GM12874 (cell line): ENCODE measurements around the gene ELK4.

ENCODE experiments used
- CTCF ChIP-seq: IDR thresholded peaks from 2 replicates; pipeline ENCODE4 v1.5.1; 2011; ENCODE audit warnings: low read depth, mild to moderate bottlenecking, control low read depth, low read length, moderate library complexity; ENCODE audit not compliant: insufficient read depth

Gene ELK4

GRCh38 chr1:205598841-205599668, 32.8 kb downstream of the ELK4 start:
- no peak for TF ChIP-seq CTCF

GRCh38 chr1:205597691-205598314, 34.0 kb downstream of the ELK4 start:
- TF ChIP-seq CTCF = no peak

GRCh38 chr1:205596876-205597275, 34.9 kb downstream of the ELK4 start:
- TF ChIP-seq CTCF = no peak

GRCh38 chr1:205595861-205596260, 36.0 kb downstream of the ELK4 start:
- TF ChIP-seq CTCF = no peak

GRCh38 chr1:205595435-205595834, 36.4 kb downstream of the ELK4 start:
- no peak for TF ChIP-seq CTCF

GRCh38 chr1:205594846-205595245, 37.0 kb downstream of the ELK4 start:
- no peak for TF ChIP-seq CTCF

- TF ChIP-seq CTCF = no peak
Observed at GRCh38 chr1:205593967-205594366, 37.8 kb downstream of the ELK4 start.
